Endothelial cell of umbilical vein (primary cell): ENCODE data around the gene MEF2A. TPM values are rescaled to one million over a fixed set of nuclear protein-coding genes. Genes with fewer than 3 reads are reported as not detected.

Experiments used
- BruUV-seq: library from RNA; stranded (reverse); fragments of 400-500 nt; replicated peaks from 2 replicates; lab custom pipeline; 2021; lab: Mats Ljungman, UMichigan
- CTCF ChIA-PET: fragments of 300-600, 350-600 bp; sonication (Branson Sonifier 250); formaldehyde crosslinking; loops from one replicate; lab custom pipeline; 2021; ENCODE audit warnings: antibody characterized with exemption, inconsistent platforms; lab: Charles Lee
- POLR2A ChIA-PET: fragments of 300-600, 350-600 bp; sonication (Branson Sonifier 250); formaldehyde crosslinking; loops from one replicate; lab custom pipeline; 2021; ENCODE audit warnings: antibody characterized with exemption, inconsistent platforms; lab: Charles Lee
- DNase-seq: peaks from one replicate; pipeline ENCODE4 v3.0.0-alpha.2; 2011; ENCODE audit warnings: low read depth, low spot score
- FAIRE-seq: peaks from 2 replicates; lab custom pipeline; 2011; peaks lifted over from hg19 to GRCh38; lab: Jason Lieb, UNC
- H2AFZ ChIP-seq: 2 replicates; pipeline ENCODE4 v1.6.0; 2012; ENCODE audit warnings: low read depth, low read length, control low read depth, inconsistent platforms
- H3K27ac ChIP-seq: 2 replicates; pipeline ENCODE4 v1.5.1; 2011; ENCODE audit warnings: low read depth, mild to moderate bottlenecking, control low read depth, low read length, moderate library complexity; ENCODE audit not compliant: insufficient read depth
- H3K27me3 ChIP-seq, 2 experiments: 2 replicates each; pipeline versions ENCODE4 v1.6.0 to v1.6.1; 2011; ENCODE audit warnings: low read length in 2 of 2, mixed read lengths in 1 of 2; ENCODE audit not compliant: control insufficient read depth in 2 of 2, insufficient read depth in 2 of 2
- H3K36me3 ChIP-seq, 2 experiments: 2 replicates in 1 of 2; 3 replicates in 1 of 2; pipeline ENCODE4 v1.5.1; 2011; ENCODE audit warnings: low read length in 2 of 2, mild to moderate bottlenecking in 1 of 2, moderate library complexity in 1 of 2; ENCODE audit not compliant: control insufficient read depth in 2 of 2, insufficient read depth in 2 of 2; ENCODE audit errors: extremely low read depth in 1 of 2
- H3K4me1 ChIP-seq: 3 replicates; pipeline ENCODE4 v1.5.1; 2011; ENCODE audit warnings: mild to moderate bottlenecking, low read length; ENCODE audit not compliant: control insufficient read depth, insufficient read depth; ENCODE audit errors: extremely low read depth
- H3K4me2 ChIP-seq: 2 replicates; pipeline ENCODE4 v1.6.1; 2011; ENCODE audit warnings: low read length, control low read depth, mixed read lengths; ENCODE audit not compliant: insufficient read depth
- H3K4me3 ChIP-seq, 3 experiments: fragments of 200-600 bp in 1 of 3; sonication (generic), shearing (Covaris generic) in 1 of 3; replicated peaks in 1 of 3; 2 replicates each; pipeline ENCODE4 v1.5.1; 2011 to 2016; ENCODE audit warnings: control low read depth in 3 of 3, low read length in 3 of 3, mild to moderate bottlenecking in 2 of 3, inconsistent platforms in 1 of 3, low read depth in 1 of 3, moderate library complexity in 1 of 3; ENCODE audit not compliant: insufficient read depth in 1 of 3
- H3K79me2 ChIP-seq: 2 replicates; pipeline ENCODE4 v1.6.0; 2012; ENCODE audit warnings: low read length, inconsistent platforms; ENCODE audit not compliant: control insufficient read depth, insufficient read depth
- H3K9ac ChIP-seq: replicated peaks from 2 replicates; pipeline ENCODE3; 2011; ENCODE audit warnings: low read length, control low read depth; ENCODE audit not compliant: insufficient read depth; ENCODE audit errors: extremely low read depth
- H3K9me1 ChIP-seq: replicated peaks from 3 replicates; pipeline ENCODE4 v1.6.0; 2011; ENCODE audit warnings: mild to moderate bottlenecking, low read length; ENCODE audit not compliant: control insufficient read depth, insufficient read depth; ENCODE audit errors: extremely low read depth
- H3K9me3 ChIP-seq: replicated peaks from 2 replicates; pipeline ENCODE4 v1.5.1; 2012; ENCODE audit warnings: low read length, inconsistent platforms; ENCODE audit not compliant: control insufficient read depth, insufficient read depth
- H4K20me1 ChIP-seq: replicated peaks from 2 replicates; pipeline ENCODE3; 2011; ENCODE audit warnings: mild to moderate bottlenecking, low read length; ENCODE audit not compliant: control insufficient read depth, insufficient read depth; ENCODE audit errors: extremely low read depth
- FOS ChIP-seq: IDR thresholded peaks from 2 replicates; pipeline ENCODE4 v1.6.1; 2011; ENCODE audit warnings: mild to moderate bottlenecking, low read length, moderate library complexity, borderline replicate concordance; ENCODE audit not compliant: insufficient read depth
- JUN ChIP-seq: IDR thresholded peaks from 2 replicates; pipeline ENCODE4 v1.6.1; 2011; ENCODE audit warnings: borderline replicate concordance, low read depth; ENCODE audit not compliant: insufficient read length, insufficient read depth
- MYC ChIP-seq: IDR thresholded peaks from one replicate; pipeline ENCODE4 v1.6.1; 2011; ENCODE audit warnings: mild to moderate bottlenecking, low read depth, low read length
- POLR2A ChIP-seq: IDR thresholded peaks from 2 replicates; pipeline ENCODE4 v1.6.1; 2012; ENCODE audit warnings: low read depth, mild to moderate bottlenecking, control low read depth, low read length
- POLR2AphosphoS5 ChIP-seq: IDR thresholded peaks from 2 replicates; pipeline ENCODE4 v1.6.1; 2012; ENCODE audit warnings: low read depth, mild to moderate bottlenecking, control low read depth, low read length, moderate library complexity; ENCODE audit not compliant: insufficient read depth
- dilution Hi-C: fragments of 300-500 bp; cut with MboI; formaldehyde crosslinking; loops from one replicate; pipeline ENCODE4 v1.15.0; 2019; ENCODE audit warnings: low sequenced_read_pairs; ENCODE audit not compliant: extremely low pct_ligation_motif_present
- intact Hi-C: fragments of 100-400 bp; cut with micrococcal nuclease; formaldehyde crosslinking; loops from one replicate; pipeline ENCODE4 v1.10.0; 2022
- polyA plus RNA-seq, 4 experiments: library from polyadenylated mRNA; depleted of rRNA in 3 of 4; stranded (reverse) in 3 of 4; unstranded in 1 of 4; fragments of >200 nt; gene quantifications; 2 replicates each; pipeline versions ENCODE4 v1.2.1 to v1.2.3, GENCODE V29; 2011 to 2012; ENCODE audit warnings: missing spikeins in 1 of 4
- total RNA-seq: library from RNA; stranded (reverse); gene quantifications from 2 replicates; pipeline ENCODE4 v1.2.3, GENCODE V29; 2021
- TF ChIP-seq, protein P1 (sequence below): IDR thresholded peaks from 2 replicates; pipeline ENCODE4 v1.6.1; 2011; ENCODE audit not compliant: insufficient read depth, insufficient read length

Gene MEF2A
- total and polyA plus RNA-seq, 2 donors (not counting 3 experiments of a cell fraction or from before 2014, with no cell fraction given): 38.0 to 45.3 TPM

DNA sequence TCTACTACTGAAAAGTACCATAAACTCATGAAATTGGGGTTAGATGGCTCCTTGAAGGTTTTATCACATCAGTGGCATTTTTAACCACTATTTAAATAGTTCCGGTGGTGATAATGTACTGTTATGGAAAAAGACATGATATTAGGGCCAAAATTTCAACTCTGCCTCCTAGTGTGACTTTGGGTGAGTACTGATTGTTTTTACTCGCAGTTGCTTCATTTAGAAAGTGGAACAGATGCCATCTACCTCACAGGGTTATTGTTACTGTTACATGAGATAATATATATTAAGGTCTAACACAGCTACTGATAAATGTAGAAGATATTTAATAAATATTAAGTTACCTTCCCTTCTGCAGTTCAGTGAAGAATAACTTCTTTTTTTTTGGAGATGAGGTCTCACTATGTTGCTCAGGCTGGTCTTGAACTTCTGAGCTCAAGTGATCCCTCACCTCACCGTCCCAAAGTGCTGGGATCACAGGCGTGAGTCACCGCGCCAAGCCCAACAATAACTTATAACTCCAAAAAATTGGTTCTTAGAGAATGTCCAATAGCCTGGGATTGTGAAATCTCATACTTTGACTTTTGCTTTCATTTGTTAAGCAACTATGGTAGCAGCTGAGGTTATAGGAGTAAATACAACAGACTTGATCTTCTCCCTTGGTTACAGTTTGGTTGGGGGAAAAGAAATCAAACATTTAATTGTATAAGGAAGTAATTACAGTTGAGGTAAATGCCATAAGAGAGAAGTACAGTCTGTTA lies 48.3 kb downstream of the MEF2A start:
- DNase-seq (no peak), FAIRE-seq (no peak)
- H3K36me3 ChIP-seq: no peaks in the 10 kb centered on the region
- POLR2A ChIA-PET: no interaction called here
- peaks cover 73% of the 10 kb centered on the region for H3K79me2 ChIP-seq
- H3K27ac ChIP-seq: no peak overlapping the region
- H3K4me2 ChIP-seq: no peak overlapping the region
- CTCF ChIA-PET: interaction anchor here (0.9 to 2.9 kb wide), 4 partner anchors 12 to 342 kb away, joined by 3 to 7 read pairs (median 5); no protein-coding TSS in a partner anchor
- dilution Hi-C loops: no loop called here
- H3K4me3 ChIP-seq: no peak overlapping the region
- no peak overlapping the region for H2AFZ ChIP-seq
- no peaks in the 10 kb centered on the region for H3K9me3 ChIP-seq
- no peak overlapping the region for H3K9ac ChIP-seq
- H3K9me1 ChIP-seq: no peaks in the 10 kb centered on the region
- no TSS peak for BruUV-seq
- TF ChIP-seq FOS (no peak), POLR2AphosphoS5 (no peak), MYC (no peak), POLR2A (no peak)
- no peaks in the 10 kb centered on the region for H3K4me1 ChIP-seq
- H4K20me1 ChIP-seq: peaks cover 18% of the 10 kb centered on the region
- intact Hi-C loops: no loop called here
- H3K27me3 ChIP-seq: no peaks in the 10 kb centered on the region

DNA sequence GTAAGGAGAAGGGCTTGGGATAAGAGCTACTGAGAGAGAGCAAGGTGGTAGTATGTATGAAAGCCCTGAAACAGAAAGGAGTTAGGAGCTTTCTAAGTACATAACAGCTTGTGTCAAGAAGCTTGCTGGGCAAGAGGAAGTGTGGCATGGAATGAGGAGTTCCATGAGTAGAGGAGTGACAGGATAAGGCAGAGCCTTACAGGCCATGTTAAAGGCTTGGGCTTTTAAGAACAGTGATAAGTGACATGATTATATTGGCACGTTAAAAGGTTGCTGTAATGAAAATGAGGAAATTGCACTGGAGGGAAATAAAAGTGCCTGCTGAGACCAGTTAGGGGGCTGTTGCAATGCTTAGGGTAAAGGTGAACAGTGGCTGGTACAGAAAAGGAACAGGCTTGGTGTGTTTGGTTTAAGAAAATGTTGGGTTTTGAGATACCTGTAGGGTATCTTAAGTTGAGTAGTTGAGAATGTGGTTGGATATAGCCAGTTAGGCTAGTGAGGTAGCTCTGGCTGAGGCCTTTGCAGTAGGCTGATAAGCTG lies 49.0 kb downstream of the MEF2A start:
- intact Hi-C loops: no loop called here
- no peak for DNase-seq

More for the DNA sequence above, 49.0 kb downstream of the MEF2A start:
- Histone ChIP-seq H3K9me1 (no peaks in the 10 kb centered on the region), H3K36me3 (no peaks in the 10 kb centered on the region), H3K9me3 (no peaks in the 10 kb centered on the region), H3K9ac (no peak overlapping the region), H3K4me2 (no peak overlapping the region), H3K4me1 (no peaks in the 10 kb centered on the region), H3K79me2 (peaks cover 75% of the 10 kb centered on the region), H3K27me3 (no peaks in the 10 kb centered on the region), H2AFZ (no peak overlapping the region), H4K20me1 (peaks cover 17% of the 10 kb centered on the region), H3K4me3 (no peak overlapping the region), H3K27ac (no peak overlapping the region)
- TF ChIP-seq POLR2AphosphoS5: no peak
- TF ChIP-seq JUN: no peak
- TF ChIP-seq FOS: no peak
- TF ChIP-seq, protein P1, sequence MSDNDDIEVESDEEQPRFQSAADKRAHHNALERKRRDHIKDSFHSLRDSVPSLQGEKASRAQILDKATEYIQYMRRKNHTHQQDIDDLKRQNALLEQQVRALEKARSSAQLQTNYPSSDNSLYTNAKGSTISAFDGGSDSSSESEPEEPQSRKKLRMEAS: no peak
- no peak for TF ChIP-seq MYC
- dilution Hi-C loops: no loop called here
- BruUV-seq: no TSS peak
- CTCF ChIA-PET: interaction anchor here (1.0 to 2.9 kb wide), 4 partner anchors 10 to 342 kb away, joined by 3 to 7 read pairs (median 5); no protein-coding TSS in a partner anchor
- POLR2A ChIA-PET: no interaction called here
- no peak for FAIRE-seq
